ENCODE results near the gene KRTAP10-3. TPM values are rescaled to one million over a fixed set of nuclear protein-coding genes. Genes with fewer than 3 reads are reported as not detected.

KRTAP10-3 gene
- total and polyA plus RNA-seq, 2 of the 13 experiments (the other 11 are each of a cell fraction or from before 2014, with no cell fraction given), result not detected

DNA sequence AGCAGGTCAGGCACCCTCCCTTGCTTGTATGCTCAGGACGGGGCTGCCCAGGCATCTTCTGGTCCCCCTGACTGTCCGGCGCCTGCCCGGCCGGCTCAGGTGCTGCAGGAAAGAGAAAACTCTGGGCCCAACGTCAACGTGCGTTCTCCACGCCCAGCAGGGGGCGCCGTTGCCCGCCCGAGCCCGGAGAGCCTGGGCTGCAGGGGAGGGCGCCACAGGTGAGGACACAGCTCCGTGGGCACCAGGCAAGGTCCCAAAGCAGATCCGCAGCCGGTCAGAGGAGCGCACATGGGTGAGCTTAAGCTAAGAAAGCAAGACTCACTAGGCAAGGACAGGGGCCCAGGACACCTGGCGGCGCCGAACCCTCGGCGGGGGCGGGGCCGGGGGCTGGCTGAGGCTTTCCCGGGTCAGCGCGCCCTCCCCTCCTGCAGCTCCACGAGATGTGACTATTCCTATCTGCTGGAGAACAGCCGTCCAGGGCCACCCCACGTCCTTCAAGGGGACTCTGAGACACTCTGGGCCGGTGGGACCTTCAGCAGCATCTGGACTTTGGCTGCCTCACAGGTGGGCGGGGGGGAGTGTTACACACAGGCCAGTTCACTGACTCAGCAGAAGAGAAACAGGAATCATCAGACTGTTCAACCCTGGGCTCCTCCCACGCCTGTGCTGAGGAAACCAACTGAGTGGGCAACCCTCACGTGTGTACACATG lies 47.9 kb downstream of the KRTAP10-3 start (continued):
- TF ChIP-seq EZH2 (conservative IDR thresholded peaks at IDR 0.05; ENCODE audit: low read depth, low read length) (no peak), ATRX (CRISPR knock-in tag; IDR thresholded peaks at IDR 0.05; ENCODE audit: borderline replicate concordance) (no peak), SP1 (IDR thresholded peaks at IDR 0.05) (no peak), SP1 (CRISPR knock-in tag; IDR thresholded peaks at IDR 0.05) (no peak), CEBPB (IDR thresholded peaks at IDR 0.05; ENCODE audit: borderline replicate concordance, low read depth, low read length) (no peak), LCORL (IDR thresholded peaks at IDR 0.05) (no peak), LCORL (CRISPR knock-in tag; IDR thresholded peaks at IDR 0.05) (peak; percentile 49; the same call in 1 of the 2 replicates), TARDBP (CRISPR knock-in tag; IDR thresholded peaks at IDR 0.05) (0 out of 2 replicates have a peak, but pooled peaks have one; percentile 12), ZSCAN30 (CRISPR knock-in tag; IDR thresholded peaks at IDR 0.05) (no peak), ZFP1 (CRISPR knock-in tag; IDR thresholded peaks at IDR 0.05) (no peak), ZNF382 (CRISPR knock-in tag; IDR thresholded peaks at IDR 0.05; ENCODE audit: borderline replicate concordance) (no peak), ZNF225 (CRISPR knock-in tag; IDR thresholded peaks at IDR 0.05) (peak; percentile 43; the same call in 1 of the 2 replicates), HOXA3 (CRISPR knock-in tag; IDR thresholded peaks at IDR 0.05) (0 out of 2 replicates have a peak, but pooled peaks have one; percentile 44), ZNF329 (CRISPR knock-in tag; IDR thresholded peaks at IDR 0.05; ENCODE audit: low read depth) (no peak), RBM39 (IDR thresholded peaks at IDR 0.05; ENCODE audit: low read depth, low read length, poor library complexity, severe bottlenecking) (peak; percentile 50), HMG20B (CRISPR knock-in tag; conservative IDR thresholded peaks at IDR 0.05) (no peak), ZNF263 (CRISPR knock-in tag; IDR thresholded peaks at IDR 0.05) (0 out of 2 replicates have a peak, but pooled peaks have one; percentile 39), DR1 (CRISPR knock-in tag; IDR thresholded peaks at IDR 0.05) (no peak)
- TF ChIP-seq, protein P1, sequence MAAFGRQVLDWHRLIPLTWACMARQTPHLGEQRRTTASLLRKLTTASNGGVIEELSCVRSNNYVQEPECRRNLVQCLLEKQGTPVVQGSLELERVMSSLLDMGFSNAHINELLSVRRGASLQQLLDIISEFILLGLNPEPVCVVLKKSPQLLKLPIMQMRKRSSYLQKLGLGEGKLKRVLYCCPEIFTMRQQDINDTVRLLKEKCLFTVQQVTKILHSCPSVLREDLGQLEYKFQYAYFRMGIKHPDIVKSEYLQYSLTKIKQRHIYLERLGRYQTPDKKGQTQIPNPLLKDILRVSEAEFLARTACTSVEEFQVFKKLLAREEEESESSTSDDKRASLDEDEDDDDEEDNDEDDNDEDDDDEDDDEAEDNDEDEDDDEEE (CRISPR knock-in tag; IDR thresholded peaks at IDR 0.05), result peak; percentile 91; the same call in 1 of the 2 replicates
- TF ChIP-seq, protein P2, sequence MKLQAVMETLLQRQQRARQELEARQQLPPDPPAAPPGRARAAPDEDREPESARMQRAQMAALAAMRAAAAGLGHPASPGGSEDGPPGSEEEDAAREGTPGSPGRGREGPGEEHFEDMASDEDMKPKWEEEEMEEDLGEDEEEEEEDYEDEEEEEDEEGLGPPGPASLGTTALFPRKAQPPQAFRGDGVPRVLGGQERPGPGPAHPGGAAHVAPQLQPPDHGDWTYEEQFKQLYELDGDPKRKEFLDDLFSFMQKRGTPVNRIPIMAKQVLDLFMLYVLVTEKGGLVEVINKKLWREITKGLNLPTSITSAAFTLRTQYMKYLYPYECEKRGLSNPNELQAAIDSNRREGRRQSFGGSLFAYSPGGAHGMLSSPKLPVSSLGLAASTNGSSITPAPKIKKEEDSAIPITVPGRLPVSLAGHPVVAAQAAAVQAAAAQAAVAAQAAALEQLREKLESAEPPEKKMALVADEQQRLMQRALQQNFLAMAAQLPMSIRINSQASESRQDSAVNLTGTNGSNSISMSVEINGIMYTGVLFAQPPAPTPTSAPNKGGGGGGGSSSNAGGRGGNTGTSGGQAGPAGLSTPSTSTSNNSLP (IDR thresholded peaks at IDR 0.05; ENCODE audit: low read depth, low read length), result no peak
- TF ChIP-seq, protein P3, sequence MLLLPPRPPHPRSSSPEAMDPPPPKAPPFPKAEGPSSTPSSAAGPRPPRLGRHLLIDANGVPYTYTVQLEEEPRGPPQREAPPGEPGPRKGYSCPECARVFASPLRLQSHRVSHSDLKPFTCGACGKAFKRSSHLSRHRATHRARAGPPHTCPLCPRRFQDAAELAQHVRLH (CRISPR knock-in tag; IDR thresholded peaks at IDR 0.05; ENCODE audit: borderline replicate concordance, low read depth), result no peak
- TF ChIP-seq, protein P4, sequence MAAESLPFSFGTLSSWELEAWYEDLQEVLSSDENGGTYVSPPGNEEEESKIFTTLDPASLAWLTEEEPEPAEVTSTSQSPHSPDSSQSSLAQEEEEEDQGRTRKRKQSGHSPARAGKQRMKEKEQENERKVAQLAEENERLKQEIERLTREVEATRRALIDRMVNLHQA (CRISPR knock-in tag; IDR thresholded peaks at IDR 0.05), result no peak
- TF ChIP-seq, protein P5, sequence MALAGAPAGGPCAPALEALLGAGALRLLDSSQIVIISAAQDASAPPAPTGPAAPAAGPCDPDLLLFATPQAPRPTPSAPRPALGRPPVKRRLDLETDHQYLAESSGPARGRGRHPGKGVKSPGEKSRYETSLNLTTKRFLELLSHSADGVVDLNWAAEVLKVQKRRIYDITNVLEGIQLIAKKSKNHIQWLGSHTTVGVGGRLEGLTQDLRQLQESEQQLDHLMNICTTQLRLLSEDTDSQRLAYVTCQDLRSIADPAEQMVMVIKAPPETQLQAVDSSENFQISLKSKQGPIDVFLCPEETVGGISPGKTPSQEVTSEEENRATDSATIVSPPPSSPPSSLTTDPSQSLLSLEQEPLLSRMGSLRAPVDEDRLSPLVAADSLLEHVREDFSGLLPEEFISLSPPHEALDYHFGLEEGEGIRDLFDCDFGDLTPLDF (CRISPR knock-in tag; IDR thresholded peaks at IDR 0.05), result no peak
- TF ChIP-seq, protein P6, sequence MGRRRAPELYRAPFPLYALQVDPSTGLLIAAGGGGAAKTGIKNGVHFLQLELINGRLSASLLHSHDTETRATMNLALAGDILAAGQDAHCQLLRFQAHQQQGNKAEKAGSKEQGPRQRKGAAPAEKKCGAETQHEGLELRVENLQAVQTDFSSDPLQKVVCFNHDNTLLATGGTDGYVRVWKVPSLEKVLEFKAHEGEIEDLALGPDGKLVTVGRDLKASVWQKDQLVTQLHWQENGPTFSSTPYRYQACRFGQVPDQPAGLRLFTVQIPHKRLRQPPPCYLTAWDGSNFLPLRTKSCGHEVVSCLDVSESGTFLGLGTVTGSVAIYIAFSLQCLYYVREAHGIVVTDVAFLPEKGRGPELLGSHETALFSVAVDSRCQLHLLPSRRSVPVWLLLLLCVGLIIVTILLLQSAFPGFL (CRISPR knock-in tag; IDR thresholded peaks at IDR 0.05), result no peak
- TF ChIP-seq, protein P7, sequence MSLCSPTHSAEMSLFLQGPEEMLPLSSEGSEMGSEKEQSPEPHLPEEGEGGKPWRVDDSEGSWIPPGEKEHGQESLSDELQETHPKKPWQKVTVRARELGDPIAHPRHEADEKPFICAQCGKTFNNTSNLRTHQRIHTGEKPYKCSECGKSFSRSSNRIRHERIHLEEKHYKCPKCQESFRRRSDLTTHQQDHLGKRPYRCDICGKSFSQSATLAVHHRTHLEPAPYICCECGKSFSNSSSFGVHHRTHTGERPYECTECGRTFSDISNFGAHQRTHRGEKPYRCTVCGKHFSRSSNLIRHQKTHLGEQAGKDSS (CRISPR knock-in tag; IDR thresholded peaks at IDR 0.05; ENCODE audit: borderline replicate concordance, low read depth), result peak; percentile 76; the same call in 1 of the 2 replicates
